GM12801 (cell line): Measurements from ENCODE around the gene ING5.

Experiments used
- TF ChIP-seq, protein P1 (sequence below): IDR thresholded peaks from one replicate; pipeline ENCODE4 v1.5.1; 2011; ENCODE audit warnings: control low read depth; ENCODE audit not compliant: insufficient read length; ENCODE audit errors: extremely low read depth

ING5 gene

DNA sequence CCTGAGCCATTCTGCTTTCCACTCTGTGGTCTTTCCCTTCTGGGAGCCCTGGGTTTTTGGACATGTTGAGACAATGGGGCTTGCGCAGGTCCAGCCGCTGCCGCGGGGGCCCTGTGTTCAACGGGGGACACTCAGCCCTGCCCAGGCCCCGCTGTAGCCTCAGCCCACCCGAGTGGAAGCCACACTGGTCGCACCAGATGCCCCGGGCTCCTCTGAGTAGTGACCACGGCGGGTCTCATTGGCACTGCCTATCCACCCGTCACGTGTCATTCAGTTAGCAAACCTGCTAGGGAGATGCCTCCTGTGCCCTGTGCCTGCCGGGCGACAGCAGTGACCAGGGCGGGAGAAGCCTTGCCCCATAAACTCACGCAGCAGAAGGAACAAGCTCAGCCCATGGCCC lies 51.7 kb downstream of the ING5 start:
- TF ChIP-seq, protein P1, sequence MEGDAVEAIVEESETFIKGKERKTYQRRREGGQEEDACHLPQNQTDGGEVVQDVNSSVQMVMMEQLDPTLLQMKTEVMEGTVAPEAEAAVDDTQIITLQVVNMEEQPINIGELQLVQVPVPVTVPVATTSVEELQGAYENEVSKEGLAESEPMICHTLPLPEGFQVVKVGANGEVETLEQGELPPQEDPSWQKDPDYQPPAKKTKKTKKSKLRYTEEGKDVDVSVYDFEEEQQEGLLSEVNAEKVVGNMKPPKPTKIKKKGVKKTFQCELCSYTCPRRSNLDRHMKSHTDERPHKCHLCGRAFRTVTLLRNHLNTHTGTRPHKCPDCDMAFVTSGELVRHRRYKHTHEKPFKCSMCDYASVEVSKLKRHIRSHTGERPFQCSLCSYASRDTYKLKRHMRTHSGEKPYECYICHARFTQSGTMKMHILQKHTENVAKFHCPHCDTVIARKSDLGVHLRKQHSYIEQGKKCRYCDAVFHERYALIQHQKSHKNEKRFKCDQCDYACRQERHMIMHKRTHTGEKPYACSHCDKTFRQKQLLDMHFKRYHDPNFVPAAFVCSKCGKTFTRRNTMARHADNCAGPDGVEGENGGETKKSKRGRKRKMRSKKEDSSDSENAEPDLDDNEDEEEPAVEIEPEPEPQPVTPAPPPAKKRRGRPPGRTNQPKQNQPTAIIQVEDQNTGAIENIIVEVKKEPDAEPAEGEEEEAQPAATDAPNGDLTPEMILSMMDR: no peak

DNA sequence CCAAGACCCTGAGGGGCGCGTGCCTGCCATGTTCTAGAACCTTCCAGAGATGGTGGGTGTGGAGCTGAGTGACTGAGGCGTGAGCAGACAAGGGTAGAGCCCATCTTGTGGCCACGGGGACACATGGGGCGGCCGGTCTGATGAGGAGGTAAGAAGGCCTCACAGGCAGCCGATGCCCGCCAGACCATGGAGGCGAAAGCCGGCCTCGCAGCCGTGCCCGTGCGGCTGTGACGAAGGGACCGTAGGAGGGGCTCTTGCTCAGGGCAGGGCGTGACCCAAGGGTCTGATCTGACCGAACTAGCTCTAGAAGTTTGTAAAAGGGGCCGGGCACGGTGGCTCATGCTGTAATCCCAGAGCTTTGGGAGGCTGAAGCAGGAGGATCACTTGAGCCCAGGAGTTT lies 52.2 kb downstream of the ING5 start:
- TF ChIP-seq, protein P1: no peak

DNA sequence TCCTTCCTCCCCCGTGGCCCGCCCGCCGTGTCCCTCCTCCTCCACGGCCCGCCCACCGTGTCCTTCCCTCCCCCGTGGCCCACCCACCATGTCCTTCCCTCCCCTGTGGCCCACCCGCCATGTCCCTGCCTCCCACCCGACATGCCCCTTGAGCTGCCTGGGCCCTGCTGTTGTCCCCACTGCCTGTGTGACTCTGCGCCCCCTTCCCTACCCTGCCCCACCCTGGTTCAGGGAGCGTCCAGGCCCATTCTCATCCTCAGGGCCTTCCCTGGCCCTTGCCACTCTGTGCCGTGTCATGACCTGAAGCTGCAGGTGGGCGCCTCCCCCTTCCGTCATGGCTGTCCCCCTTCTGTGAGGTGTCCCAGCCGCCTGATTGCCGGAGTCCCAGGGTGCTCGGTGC lies 53.3 kb downstream of the ING5 start:
- TF ChIP-seq, protein P1: no peak

DNA sequence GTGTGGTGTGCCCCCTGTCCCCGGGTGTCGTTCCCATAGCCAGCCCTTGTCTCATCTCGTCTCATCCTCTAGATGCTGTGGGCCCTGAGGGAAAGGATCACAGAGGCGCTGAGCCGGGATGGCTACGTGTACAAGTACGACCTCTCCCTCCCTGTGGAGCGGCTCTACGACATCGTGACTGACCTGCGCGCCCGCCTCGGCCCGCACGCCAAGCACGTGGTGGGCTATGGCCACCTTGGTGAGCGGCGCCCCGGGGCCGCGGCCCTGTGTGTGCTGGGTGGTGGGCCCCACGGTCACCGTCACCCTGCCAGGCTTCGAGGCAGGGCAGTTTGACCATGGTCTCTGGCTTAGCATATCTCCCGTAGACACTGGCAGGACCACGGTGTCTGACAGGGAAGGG lies 53.9 kb downstream of the ING5 start:
- TF ChIP-seq, protein P1: no peak

DNA sequence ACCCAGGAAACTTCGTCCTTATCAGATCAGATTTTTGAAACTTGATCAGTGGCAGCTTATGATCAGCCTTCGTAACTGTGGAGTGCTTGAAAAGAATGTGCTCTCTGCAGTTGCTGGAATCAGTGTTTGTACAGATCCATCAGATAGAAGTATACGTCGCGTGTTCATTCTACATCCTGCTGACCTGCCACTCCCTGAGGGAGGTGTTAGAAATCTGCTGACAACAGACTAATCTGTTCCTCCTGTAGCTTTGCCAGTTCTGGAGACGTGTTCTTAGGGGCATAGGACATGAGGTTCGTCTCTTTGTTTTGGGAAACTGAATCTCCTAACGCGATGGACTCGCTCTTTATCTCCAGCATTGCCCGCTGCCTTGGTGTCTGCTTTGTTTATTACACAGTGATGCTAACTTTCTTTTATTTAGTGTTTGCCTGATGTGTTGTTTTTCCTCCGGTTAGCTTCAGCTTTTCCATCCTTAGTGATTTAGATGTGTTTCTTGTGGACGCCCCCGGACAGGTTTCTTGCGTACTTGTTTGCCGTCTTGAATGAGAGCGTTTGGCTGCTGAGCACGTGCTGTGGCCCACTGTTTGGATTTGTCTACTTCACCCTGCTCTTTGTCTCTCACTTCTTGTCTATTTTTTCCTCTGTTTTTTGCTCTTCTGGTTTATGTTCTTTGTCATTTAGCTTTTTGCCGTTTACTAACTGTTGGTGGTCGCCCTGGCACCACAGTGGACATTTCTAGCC lies 57.4 kb downstream of the ING5 start:
- TF ChIP-seq, protein P1: no peak

DNA sequence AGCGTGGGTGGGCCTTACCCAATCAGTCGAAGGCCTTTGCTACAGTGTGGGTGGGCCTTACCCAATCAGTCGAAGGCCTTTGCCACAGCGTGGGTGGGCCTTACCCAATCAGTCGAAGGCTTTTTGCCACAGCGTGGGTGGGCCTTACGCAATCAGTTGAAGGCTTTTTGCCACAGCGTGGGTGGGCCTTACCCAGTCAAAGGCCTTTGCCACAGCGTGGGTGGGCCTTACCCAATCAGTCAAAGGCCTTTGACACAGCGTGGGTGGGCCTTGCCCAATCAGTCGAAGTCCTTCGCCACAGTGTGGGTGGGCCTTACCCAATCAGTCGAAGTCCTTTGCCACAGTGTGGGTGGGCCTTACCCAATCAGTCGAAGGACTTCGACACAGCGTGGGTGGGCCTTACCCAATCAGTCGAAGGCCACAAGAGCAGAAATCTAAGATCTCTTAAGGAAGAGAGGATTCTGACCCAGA lies 58.5 kb downstream of the ING5 start:
- TF ChIP-seq, protein P1: no peak

DNA sequence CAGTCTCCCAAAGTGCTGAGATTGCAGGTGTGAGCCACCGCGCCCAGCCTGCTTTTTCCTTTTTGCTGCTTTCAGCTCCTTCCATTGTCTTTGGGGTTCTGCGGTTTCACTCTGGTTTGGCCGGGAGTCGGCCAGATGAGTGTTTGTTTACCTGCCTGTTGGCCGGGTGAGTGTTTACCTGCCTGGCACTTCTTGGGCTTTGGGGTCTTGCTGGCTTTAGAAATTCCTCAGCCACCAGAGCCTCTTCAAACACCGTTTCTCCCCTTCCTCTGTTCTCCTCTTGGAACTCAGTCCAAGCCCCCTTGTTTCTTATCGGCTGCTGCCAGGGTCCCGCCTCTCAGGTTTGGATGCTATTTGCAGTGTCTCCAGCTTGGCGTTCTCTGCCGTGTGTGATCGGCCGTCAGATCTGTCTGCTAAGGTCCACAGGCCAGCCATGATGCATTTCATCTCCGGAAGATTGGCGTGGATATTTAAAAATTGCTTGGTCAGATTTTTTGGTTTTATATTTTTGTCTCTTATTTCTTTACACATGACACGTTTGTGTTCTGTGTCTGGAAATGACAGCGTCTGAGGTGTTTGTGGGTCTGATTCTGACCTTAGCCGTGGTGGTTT lies 60.6 kb downstream of the ING5 start:
- TF ChIP-seq, protein P1: no peak
